Fibroblast of mammary gland (primary cell): ENCODE data around the gene NEURL4.

ENCODE experiments used
- DNase-seq: peaks from one replicate; pipeline ENCODE4 v3.0.0-alpha.2; 2010; ENCODE audit warnings: low read depth
- H3K4me3 ChIP-seq: 2 replicates; pipeline ENCODE4 v1.5.1; 2011; ENCODE audit warnings: low read depth, mild to moderate bottlenecking, low read length, moderate library complexity; ENCODE audit not compliant: control insufficient read depth
- CTCF ChIP-seq: conservative IDR thresholded peaks from 2 replicates; pipeline ENCODE4 v1.5.1; 2011; ENCODE audit warnings: low read depth, low read length, inconsistent platforms; ENCODE audit not compliant: control insufficient read depth, insufficient read depth

NEURL4 gene

GRCh38 chr17:7292194-7292593 lies 36.9 kb downstream of the NEURL4 start:
- no peak for TF ChIP-seq CTCF
- H3K4me3 ChIP-seq: no peak overlapping the region
- DNase-seq: no peak

GRCh38 chr17:7290685-7291084 lies 38.5 kb downstream of the NEURL4 start:
- TF ChIP-seq CTCF: no peak
- H3K4me3 ChIP-seq: no peak overlapping the region
- DNase-seq: no peak

GRCh38 chr17:7290166-7290565 lies 39.0 kb downstream of the NEURL4 start:
- no peak for TF ChIP-seq CTCF
- H3K4me3 ChIP-seq: no peak overlapping the region
- DNase-seq: no peak

GRCh38 chr17:7289256-7290032 lies 39.7 kb downstream of the NEURL4 start:
- H3K4me3 ChIP-seq: no peak overlapping the region
- TF ChIP-seq CTCF: no peak
- no peak for DNase-seq

GRCh38 chr17:7285679-7286078 lies 43.5 kb downstream of the NEURL4 start:
- no peak for DNase-seq
- no peak for TF ChIP-seq CTCF
- no peak overlapping the region for H3K4me3 ChIP-seq

- no peak for DNase-seq
- H3K4me3 ChIP-seq: no peak overlapping the region
- no peak for TF ChIP-seq CTCF
These were observed 44.2 kb downstream of the NEURL4 start for GRCh38 chr17:7284911-7285310.

- DNase-seq: no peak
- no peak overlapping the region for H3K4me3 ChIP-seq
- TF ChIP-seq CTCF: no peak
These were observed 45.5 kb downstream of the NEURL4 start for GRCh38 chr17:7283471-7284216.
